AG04450 (cell line): ENCODE data around the gene RSRC2. TPM values are rescaled to one million over a fixed set of nuclear protein-coding genes. Genes with fewer than 3 reads are reported as not detected.
A peak's percentile ranks its signal among the peaks of the same experiment; 100 is the strongest.

Experiments
- CTCF ChIA-PET: fragments of 300-600, 350-600 bp; formaldehyde crosslinking; extraction: SDS; loops from one replicate; lab custom pipeline; 2022; ENCODE audit warnings: antibody characterized with exemption, inconsistent platforms; lab: Charles Lee
- POLR2A ChIA-PET: fragments of 350-600 bp; formaldehyde crosslinking; extraction: SDS; loops from one replicate; lab custom pipeline; 2021; ENCODE audit warnings: antibody characterized with exemption, inconsistent platforms; lab: Yijun Ruan, JAX
- DNase-seq: peaks from one replicate; pipeline ENCODE4 v3.0.0-alpha.2; 2011; ENCODE audit warnings: low read depth, low spot score
- H3K27ac ChIP-seq: one replicate; pipeline ENCODE4 v1.5.1; 2012; ENCODE audit warnings: low read depth, low read length, control low read depth
- H3K27me3 ChIP-seq: one replicate; pipeline ENCODE4 v1.6.0; 2012; ENCODE audit warnings: low read length; ENCODE audit not compliant: control insufficient read depth, insufficient read depth
- H3K4me3 ChIP-seq: 2 replicates; pipeline ENCODE4 v1.5.1; 2011; ENCODE audit warnings: mild to moderate bottlenecking, low read depth, low read length, control low read depth
- H3K9me3 ChIP-seq: 2 replicates; pipeline ENCODE4 v1.5.1; 2012; ENCODE audit warnings: low read length; ENCODE audit not compliant: control insufficient read depth, insufficient read depth
- polyA plus RNA-seq: library from polyadenylated mRNA; depleted of rRNA; stranded (reverse); fragments of >200 nt; gene quantifications from 2 replicates; pipeline ENCODE4 v1.2.3, GENCODE V29; 2011
- TF ChIP-seq, protein P1 (sequence below): IDR thresholded peaks from 2 replicates; pipeline ENCODE4 v1.5.1; 2011; ENCODE audit warnings: low read depth, low read length, control low read depth, inconsistent platforms

RSRC2 gene
- polyA plus RNA-seq, 1 experiment: 45.9 TPM

DNA sequence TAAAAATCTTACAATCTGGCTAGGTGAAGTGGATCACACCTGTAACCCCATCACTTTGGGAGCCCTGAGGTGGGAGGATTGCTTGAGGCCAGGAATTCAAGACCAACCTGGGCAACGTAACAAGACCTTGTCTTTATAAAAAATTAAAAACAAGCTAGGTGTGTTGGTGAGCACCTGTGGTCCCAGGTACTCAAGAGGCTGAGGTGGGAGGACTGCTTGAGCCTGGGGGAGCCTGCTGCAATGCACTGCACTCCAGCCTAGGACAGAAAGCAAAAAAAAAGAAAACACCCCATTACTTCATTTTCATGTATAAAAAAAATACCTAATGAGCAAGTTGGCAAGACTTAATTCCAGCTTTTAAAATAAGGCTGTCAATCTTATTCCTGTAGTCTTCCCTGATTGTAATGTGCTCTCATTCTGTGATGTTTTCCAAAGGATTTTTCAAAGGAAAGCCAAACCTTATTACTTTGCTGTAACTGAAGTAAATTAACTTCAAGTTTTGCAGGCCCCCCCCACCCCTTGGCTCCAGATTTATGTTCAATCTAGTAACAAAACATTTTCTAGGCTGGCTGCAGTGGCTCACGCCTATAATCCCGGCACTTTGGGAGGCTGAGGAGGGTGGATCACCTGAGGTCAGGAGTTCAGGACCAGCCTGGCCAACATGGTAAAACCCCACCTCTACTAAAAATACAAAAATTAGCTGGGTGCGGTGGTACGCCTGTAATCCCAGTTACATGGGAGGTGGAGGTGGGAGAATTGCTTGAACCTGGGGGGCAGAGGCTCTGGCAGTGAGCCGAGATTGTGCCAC lies 22.7 kb downstream of the RSRC2 start:
- Histone ChIP-seq H3K27me3 (no peaks in the 10 kb centered on the region), H3K9me3 (no peaks in the 10 kb centered on the region), H3K27ac (no peak overlapping the region), H3K4me3 (no peak overlapping the region)
- TF ChIP-seq, protein P1, sequence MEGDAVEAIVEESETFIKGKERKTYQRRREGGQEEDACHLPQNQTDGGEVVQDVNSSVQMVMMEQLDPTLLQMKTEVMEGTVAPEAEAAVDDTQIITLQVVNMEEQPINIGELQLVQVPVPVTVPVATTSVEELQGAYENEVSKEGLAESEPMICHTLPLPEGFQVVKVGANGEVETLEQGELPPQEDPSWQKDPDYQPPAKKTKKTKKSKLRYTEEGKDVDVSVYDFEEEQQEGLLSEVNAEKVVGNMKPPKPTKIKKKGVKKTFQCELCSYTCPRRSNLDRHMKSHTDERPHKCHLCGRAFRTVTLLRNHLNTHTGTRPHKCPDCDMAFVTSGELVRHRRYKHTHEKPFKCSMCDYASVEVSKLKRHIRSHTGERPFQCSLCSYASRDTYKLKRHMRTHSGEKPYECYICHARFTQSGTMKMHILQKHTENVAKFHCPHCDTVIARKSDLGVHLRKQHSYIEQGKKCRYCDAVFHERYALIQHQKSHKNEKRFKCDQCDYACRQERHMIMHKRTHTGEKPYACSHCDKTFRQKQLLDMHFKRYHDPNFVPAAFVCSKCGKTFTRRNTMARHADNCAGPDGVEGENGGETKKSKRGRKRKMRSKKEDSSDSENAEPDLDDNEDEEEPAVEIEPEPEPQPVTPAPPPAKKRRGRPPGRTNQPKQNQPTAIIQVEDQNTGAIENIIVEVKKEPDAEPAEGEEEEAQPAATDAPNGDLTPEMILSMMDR: no peak
- DNase-seq: no peak
- POLR2A ChIA-PET: interaction anchor here (1.0 to 1.2 kb wide), 2 partner anchors 14 to 104 kb away, joined by 3 to 4 read pairs; no protein-coding TSS in a partner anchor
- CTCF ChIA-PET: no interaction called here

DNA sequence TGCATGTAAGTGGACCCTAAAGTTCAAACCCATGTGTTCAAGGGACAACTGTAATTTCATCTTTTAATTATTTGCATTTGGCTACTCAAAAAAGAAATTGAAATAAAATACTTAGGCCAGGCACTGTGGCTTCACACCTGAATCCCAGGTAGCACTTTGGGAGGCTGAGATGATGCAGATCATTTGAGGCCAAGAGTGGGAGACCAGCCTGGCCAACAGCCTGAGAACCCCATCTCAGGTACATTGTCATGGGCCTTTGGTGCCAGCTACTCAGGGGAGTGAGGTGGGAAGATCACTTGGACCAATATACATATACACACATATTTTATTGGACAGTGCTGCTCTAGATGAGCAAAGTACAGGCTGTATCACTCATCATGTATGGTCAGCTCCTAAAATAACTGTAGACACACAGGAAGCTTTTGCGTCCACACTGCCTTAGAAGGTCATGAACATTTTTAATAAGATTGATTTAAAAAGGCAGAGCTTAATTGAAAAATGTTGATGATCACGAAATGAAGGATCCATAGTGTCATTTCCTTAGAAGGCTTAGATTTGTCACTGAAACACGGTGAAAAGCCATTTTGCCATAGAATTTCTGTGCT lies 23.5 kb downstream of the RSRC2 start:
- TF ChIP-seq, protein P1: no peak
- ChIA-PET POLR2A (interaction anchor here (1.2 kb wide), 1 partner anchor 103 kb away, joined by 3 read pairs; no protein-coding TSS in a partner anchor), CTCF (interaction anchor here (0.6 kb wide), 1 partner anchor 262 kb away, joined by 3 read pairs; no protein-coding TSS in a partner anchor)
- Histone ChIP-seq H3K4me3 (no peak overlapping the region), H3K27me3 (no peaks in the 10 kb centered on the region), H3K27ac (no peak overlapping the region), H3K9me3 (no peaks in the 10 kb centered on the region)
- no peak for DNase-seq

DNA sequence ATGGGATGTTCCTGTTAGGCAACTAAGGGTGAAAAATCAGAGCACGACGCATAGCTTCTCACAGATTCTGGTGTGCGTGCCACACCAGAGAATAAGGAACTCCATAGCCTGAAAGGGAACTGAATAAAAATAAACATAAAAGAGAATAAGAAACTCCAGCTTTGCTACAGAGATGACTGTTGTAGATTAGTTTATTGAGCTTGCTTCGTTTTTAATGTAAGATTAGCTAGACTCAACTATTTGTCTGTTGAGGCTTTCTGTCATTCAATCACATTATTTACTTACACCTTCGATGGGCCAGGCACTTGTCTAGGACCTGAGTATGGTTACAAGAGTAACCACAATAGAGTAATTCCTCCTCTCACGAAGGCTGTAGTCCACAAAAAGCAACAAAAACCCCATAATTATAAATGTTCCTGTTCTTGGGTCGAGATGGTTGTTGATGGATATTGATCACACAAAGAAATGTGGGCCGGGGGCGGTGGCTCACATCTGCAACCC lies 25.2 kb downstream of the RSRC2 start:
- Histone ChIP-seq H3K27ac (peak overlapping the region; percentile 57), H3K27me3 (no peaks in the 10 kb centered on the region), H3K4me3 (peak overlapping the region; percentile 48; the same call in 1 of the 2 replicates), H3K9me3 (no peaks in the 10 kb centered on the region)
- TF ChIP-seq, protein P1: no peak
- ChIA-PET CTCF (interaction anchor here (1.4 to 4.7 kb wide), 3 partner anchors 12 to 146 kb away, joined by 3 to 26 read pairs (median 7); no protein-coding TSS in a partner anchor), POLR2A (interaction anchor here (1.2 to 1.9 kb wide), 5 partner anchors 12 to 102 kb away, joined by 5 to 24 read pairs (median 15); partner anchors contain the start of genes KNTC1 and RSRC2)
- no peak for DNase-seq

DNA sequence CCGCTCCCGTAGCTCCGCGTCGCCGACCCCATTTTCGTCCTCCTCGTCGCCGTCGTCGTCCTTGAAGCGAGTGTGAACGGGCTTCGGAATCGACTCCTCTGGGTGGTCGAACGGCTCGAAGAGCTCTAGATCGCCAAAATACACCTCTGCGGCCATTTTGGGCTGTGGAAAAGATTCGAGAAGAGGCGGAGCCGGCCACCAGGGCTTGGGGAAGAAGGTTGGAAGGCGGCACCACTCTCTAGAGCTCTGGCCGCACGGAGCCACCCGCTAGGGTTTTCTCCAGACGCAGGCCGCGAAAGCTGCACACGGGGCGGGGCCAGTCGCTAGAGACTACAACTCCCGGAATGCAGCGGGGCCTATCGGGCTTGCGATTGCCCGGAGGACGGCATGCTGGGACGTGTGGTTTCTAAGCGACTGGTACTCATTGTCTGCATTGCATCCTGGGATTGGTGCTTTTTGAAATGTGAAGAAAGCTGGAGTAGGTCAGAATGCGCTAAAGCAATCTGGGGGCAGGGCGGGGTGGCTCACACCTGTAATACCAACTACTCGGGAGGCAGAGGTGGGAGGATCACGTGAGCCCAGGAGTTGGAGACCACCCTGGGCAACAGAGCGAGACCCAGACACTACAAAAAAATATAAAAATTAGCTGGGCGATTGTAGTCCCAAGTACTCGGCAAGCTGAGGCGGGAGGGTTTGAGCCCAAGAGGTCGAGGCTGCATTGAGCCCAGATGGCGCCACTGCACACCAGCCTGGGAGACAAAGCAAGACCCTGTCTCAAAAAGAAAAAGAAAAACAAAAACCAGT lies 25.8 kb downstream of the RSRC2 start, which contains the start of gene ZCCHC8:
ZCCHC8 (minus strand) TSS at position 248 of the 804 bp plus-strand sequence; CDS start at position 156, 92 bp downstream.
- H3K27ac ChIP-seq: peak within 1 kb of the TSS; percentile 97
- TF ChIP-seq, protein P1: peak; percentile 16; the same call in 1 of the 2 replicates
- POLR2A ChIA-PET: interaction anchor here (0.7 to 1.9 kb wide), 12 partner anchors 10 to 275 kb away, joined by 3 to 24 read pairs (median 6); partner anchors contain the start of genes CLIP1, DIABLO, KNTC1 and RSRC2
- CTCF ChIA-PET: interaction anchor here (1.4 to 4.7 kb wide), 3 partner anchors 12 to 145 kb away, joined by 3 to 26 read pairs (median 7); no protein-coding TSS in a partner anchor
- no peaks in the 10 kb centered on the region for H3K9me3 ChIP-seq
- H3K27me3 ChIP-seq: no peaks in the 10 kb centered on the region
- peak; percentile 95 for DNase-seq
- H3K4me3 ChIP-seq: peak within 1 kb of the TSS; percentile 85
